Upper lobe of left lung (tissue), 6 donors: ENCODE results near the gene TMEM258. TPM values are rescaled to one million over a fixed set of nuclear protein-coding genes. Genes with fewer than 3 reads are reported as not detected.

ENCODE experiments used
- ATAC-seq, 2 donors: fragments of 200-7000 bp; cut with Tn5 transposase; one replicate each; pipeline ENCODE4 v1.9.1; 2022; ENCODE audit warnings: mild to moderate bottlenecking in 2 of 2, moderate library complexity in 2 of 2; ENCODE audit not compliant: low FRiP score in 2 of 2
- DNase-seq, 2 donors: peaks; one replicate each; pipeline ENCODE4 v3.0.0-alpha.2; 2019 to 2020
- H3K27ac ChIP-seq, 4 donors: fragments of 200-600 bp; sonication (generic); one replicate each; pipeline ENCODE4 v1.5.1; 2016 to 2019
- H3K27me3 ChIP-seq, 4 donors: fragments of 200-600 bp; sonication (generic); one replicate each; pipeline ENCODE4 v1.5.1; 2017 to 2019
- H3K36me3 ChIP-seq, 4 donors: fragments of 200-600 bp; sonication (generic); one replicate each; pipeline ENCODE4 v1.5.1; 2016 to 2019
- H3K4me1 ChIP-seq, 4 donors: fragments of 200-600 bp; sonication (generic); one replicate each; pipeline ENCODE4 v1.5.1; 2018 to 2019
- H3K4me3 ChIP-seq, 4 donors: fragments of 200-600 bp; sonication (generic); one replicate each; pipeline ENCODE4 v1.5.1; 2017 to 2019; ENCODE audit warnings: mild to moderate bottlenecking in 2 of 4, moderate library complexity in 1 of 4
- H3K9me3 ChIP-seq, 4 donors: fragments of 200-600 bp; sonication (generic); one replicate each; pipeline ENCODE4 v1.5.1; 2018 to 2019
- EP300 ChIP-seq, 4 donors: sonication (generic); formaldehyde crosslinking; IDR thresholded peaks; one replicate each; pipeline ENCODE4 v1.5.1; 2017; ENCODE audit warnings: antibody characterized with exemption in 4 of 4, control low read depth in 2 of 4
- POLR2A ChIP-seq, 4 donors: fragments of 450-650 bp; IDR thresholded peaks; one replicate each; pipeline ENCODE4 v1.5.1; 2016 to 2017; ENCODE audit warnings: antibody characterized with exemption in 4 of 4, mild to moderate bottlenecking in 2 of 4
- POLR2AphosphoS5 ChIP-seq, 2 donors: sonication (generic); formaldehyde crosslinking; IDR thresholded peaks; one replicate each; pipeline ENCODE4 v1.5.1; 2017; ENCODE audit warnings: antibody characterized with exemption in 2 of 2
- WGBS, 2 donors: methylation state at CpG; one replicate each; pipeline ENCODE4 v1.1.5; 2017 to 2018; 5-methylcytosine and 5-hydroxymethylcytosine counted together
- total RNA-seq, 6 donors: library from RNA; depleted of rRNA in 4 of 6; stranded (reverse); fragments of >200 nt in 4 of 6; gene quantifications; one replicate each; pipeline versions ENCODE4 v1.1.0 to v1.2.1, GENCODE V29; 2016 to 2021
- TF ChIP-seq, protein P1 (sequence below), 6 experiments: fragments of 450-650 bp in 4 of 6; fragments of 200-600 bp in 2 of 6; sonication (generic) in 2 of 6; IDR thresholded peaks; one replicate each; pipeline ENCODE4 v1.5.1; 2016 to 2019; ENCODE audit warnings: antibody characterized with exemption in 6 of 6
- donor health status: DM: no; HTN: no; CAD: no; lungs with moderate emphysema.
- donor health status: DM: no; HTN: yes; CAD: no; lungs with severe emphysema.

The TMEM258 gene
- total RNA-seq, 6 donors from 2014 or later = 8.4 to 106 (median 34.9) TPM

DNA sequence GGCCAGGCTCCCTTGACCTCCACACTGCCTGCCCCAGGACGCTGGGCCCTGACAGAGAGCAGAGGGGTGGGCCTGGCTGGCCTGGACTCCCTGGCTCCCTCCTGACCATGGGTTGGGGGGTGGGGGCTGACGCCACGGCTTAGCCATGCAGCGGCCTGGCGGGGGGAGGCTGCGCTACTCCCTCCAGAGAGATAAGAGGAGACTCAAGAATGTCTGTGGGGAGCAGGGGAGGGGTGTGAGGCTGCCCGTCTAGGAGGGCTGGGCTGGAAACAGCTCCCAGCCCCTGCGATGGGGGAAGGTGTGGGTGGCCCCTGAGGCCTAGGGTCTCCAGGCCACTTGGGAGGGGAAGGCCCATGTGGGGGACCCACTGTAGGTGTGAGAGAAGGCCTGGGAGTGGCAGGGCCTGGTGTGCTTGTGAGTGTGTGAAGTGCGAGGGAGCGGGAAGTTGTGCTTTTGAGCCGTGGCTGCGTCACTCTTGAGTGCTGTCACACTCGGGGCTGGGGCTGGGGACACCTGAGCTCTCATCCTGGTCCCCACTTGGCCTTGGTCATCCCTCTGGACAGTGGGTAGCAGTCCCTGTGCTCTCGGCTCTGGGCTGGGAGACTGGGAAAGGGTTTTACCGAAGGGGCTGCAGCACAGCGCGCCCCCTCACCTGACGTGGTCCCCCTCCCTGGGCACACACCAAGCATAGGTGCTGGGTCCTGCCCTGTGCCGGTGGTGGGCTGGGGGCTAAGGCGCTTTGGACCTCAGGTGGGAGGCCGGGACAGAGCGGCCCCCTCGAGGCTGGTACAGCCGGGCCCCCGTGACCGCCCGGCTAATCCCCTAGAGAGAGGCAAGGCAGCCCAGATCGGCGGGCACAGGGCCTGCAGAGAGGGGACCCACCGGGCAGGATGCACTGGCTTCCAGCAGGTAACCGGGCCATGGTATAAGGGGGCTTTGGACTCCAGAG, 37.6 kb downstream of the TMEM258 start:
- Histone ChIP-seq H3K27me3 (peaks cover 0 to 5% (median 3%) of the 10 kb centered on the region in 4 donors), H3K4me3 (peak overlapping the region in 1 of 4 donors; percentile 59), H3K27ac (peak overlapping the region; percentile 27 to 63 (median 50)), H3K9me3 (no peaks in the 10 kb centered on the region), H3K4me1 (peaks cover 8 to 23% (median 16%) of the 10 kb centered on the region in 4 donors), H3K36me3 (no peaks in the 10 kb centered on the region)
- WGBS, 2 donors = 86 to 94% methylated on average over 6 to 27 of the region's 31 CpGs
- DNase-seq = peak; percentile 32 to 82
- TF ChIP-seq POLR2AphosphoS5 (IDR thresholded peaks at IDR 0.05) (no peak), EP300 (IDR thresholded peaks at IDR 0.05) (no peak), POLR2A (IDR thresholded peaks at IDR 0.05) (no peak)
- TF ChIP-seq, protein P1, sequence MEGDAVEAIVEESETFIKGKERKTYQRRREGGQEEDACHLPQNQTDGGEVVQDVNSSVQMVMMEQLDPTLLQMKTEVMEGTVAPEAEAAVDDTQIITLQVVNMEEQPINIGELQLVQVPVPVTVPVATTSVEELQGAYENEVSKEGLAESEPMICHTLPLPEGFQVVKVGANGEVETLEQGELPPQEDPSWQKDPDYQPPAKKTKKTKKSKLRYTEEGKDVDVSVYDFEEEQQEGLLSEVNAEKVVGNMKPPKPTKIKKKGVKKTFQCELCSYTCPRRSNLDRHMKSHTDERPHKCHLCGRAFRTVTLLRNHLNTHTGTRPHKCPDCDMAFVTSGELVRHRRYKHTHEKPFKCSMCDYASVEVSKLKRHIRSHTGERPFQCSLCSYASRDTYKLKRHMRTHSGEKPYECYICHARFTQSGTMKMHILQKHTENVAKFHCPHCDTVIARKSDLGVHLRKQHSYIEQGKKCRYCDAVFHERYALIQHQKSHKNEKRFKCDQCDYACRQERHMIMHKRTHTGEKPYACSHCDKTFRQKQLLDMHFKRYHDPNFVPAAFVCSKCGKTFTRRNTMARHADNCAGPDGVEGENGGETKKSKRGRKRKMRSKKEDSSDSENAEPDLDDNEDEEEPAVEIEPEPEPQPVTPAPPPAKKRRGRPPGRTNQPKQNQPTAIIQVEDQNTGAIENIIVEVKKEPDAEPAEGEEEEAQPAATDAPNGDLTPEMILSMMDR (IDR thresholded peaks at IDR 0.05) = no peak
- peak in 1 of 2 donors; percentile 29 for ATAC-seq

- Histone ChIP-seq H3K4me1 (peaks cover 8 to 23% (median 16%) of the 10 kb centered on the region in 4 donors), H3K4me3 (peak overlapping the region in 3 of 4 donors; percentile 40 to 59 (median 51)), H3K27ac (peak overlapping the region in 3 of 4 donors; percentile 45 to 75 (median 55)), H3K9me3 (no peaks in the 10 kb centered on the region), H3K36me3 (no peaks in the 10 kb centered on the region), H3K27me3 (peaks cover 0 to 5% (median 3%) of the 10 kb centered on the region in 4 donors)
- no peak for TF ChIP-seq POLR2AphosphoS5 (IDR thresholded peaks at IDR 0.05)
- TF ChIP-seq POLR2A (IDR thresholded peaks at IDR 0.05) = no peak
- ATAC-seq (no peak), DNase-seq (no peak)
- WGBS, 2 donors = 80 to 84% methylated on average over 4 to 5 of the region's 5 CpGs
Observed at GRCh38 chr11:61753672-61754071, 38.7 kb downstream of the TMEM258 start.

- no peak for DNase-seq
- WGBS, 2 donors = 36 to 39% methylated on average over 17 of the region's 17 CpGs
Observed at GRCh38 chr11:61752925-61753521, 39.4 kb downstream of the TMEM258 start.

GRCh38 chr11:61752117-61752924, 40.1 kb downstream of the TMEM258 start, which contains the start of gene MYRF:
MYRF (plus strand) TSS chr11:61752636; CDS start chr11:61752745, 109 bp downstream.
- peaks cover 8 to 31% (median 16%) of the 10 kb centered on the region in 4 donors for H3K4me1 ChIP-seq
- DNase-seq (peak; percentile 47 to 95), ATAC-seq (peak; percentile 1 to 82)
- TF ChIP-seq POLR2AphosphoS5 (IDR thresholded peaks at IDR 0.05) (no peak), POLR2A (IDR thresholded peaks at IDR 0.05) (no peak)
- TF ChIP-seq, protein P1 (IDR thresholded peaks at IDR 0.05) = peak; percentile 57 to 80 (median 75)
- no peaks in the 10 kb centered on the region for H3K9me3 ChIP-seq
- no peaks in the 10 kb centered on the region for H3K36me3 ChIP-seq
- peak within 1 kb of the TSS; percentile 29 to 59 (median 46) for H3K4me3 ChIP-seq
- 8 to 14% methylated on average over 2 to 13 of the region's 93 CpGs for WGBS, 2 donors
- peak within 1 kb of the TSS; percentile 55 to 75 (median 62) for H3K27ac ChIP-seq
- H3K27me3 ChIP-seq = peaks cover 0 to 5% (median 3%) of the 10 kb centered on the region in 4 donors

More at GRCh38 chr11:61752925-61753521, 39.4 kb downstream of the TMEM258 start:
- Histone ChIP-seq H3K36me3 (no peaks in the 10 kb centered on the region), H3K9me3 (no peaks in the 10 kb centered on the region), H3K4me3 (peak overlapping the region; percentile 29 to 59 (median 46)), H3K27me3 (peaks cover 0 to 5% (median 3%) of the 10 kb centered on the region in 4 donors), H3K4me1 (peaks cover 8 to 24% (median 16%) of the 10 kb centered on the region in 4 donors), H3K27ac (peak overlapping the region; percentile 55 to 75 (median 62))
- no peak for ATAC-seq
- no peak for TF ChIP-seq POLR2AphosphoS5 (IDR thresholded peaks at IDR 0.05)
- TF ChIP-seq POLR2A (IDR thresholded peaks at IDR 0.05) = no peak
- TF ChIP-seq, protein P1 (IDR thresholded peaks at IDR 0.05) = no peak
- TF ChIP-seq EP300 (IDR thresholded peaks at IDR 0.05) = no peak
